ENCODE results near the gene CPAMD8.

The CPAMD8 gene

DNA sequence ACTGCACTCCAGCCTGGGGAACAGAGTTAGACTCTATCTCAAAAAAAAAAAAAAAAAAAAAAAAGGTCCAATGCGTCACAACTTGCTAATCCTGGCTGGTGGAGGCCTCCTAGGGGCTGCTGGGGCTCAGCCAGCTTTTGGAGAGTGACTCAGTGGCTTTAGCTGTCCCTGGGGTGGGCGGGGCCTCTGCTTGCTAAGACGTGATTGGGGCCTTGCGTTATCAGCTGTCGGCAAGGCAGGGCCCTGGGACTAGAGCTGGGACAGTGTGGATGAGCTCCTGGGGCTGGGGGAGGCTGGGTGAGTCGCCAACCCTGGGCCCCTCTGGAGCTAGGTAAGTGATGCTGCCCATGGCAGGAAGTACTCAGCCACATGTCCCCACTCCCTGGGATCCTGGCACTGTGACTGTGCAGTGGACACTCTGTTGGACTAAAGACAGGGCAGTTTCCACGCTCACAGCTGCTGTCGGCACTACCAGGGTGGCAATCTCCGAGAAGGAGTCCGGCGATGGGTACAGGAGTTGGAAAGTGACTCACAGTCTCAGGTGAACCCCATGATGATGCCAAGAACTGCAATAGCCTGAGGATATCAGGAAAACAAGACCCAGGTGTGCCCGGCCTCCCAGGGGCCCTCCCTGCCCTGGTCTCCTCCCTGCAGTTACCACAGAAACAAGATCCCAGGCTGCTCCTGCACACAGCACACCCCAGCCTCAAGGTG is 105.6 kb downstream of the CPAMD8 start:
- no peak for DNase-seq (ENCODE audit: low read depth, low spot score)

DNA sequence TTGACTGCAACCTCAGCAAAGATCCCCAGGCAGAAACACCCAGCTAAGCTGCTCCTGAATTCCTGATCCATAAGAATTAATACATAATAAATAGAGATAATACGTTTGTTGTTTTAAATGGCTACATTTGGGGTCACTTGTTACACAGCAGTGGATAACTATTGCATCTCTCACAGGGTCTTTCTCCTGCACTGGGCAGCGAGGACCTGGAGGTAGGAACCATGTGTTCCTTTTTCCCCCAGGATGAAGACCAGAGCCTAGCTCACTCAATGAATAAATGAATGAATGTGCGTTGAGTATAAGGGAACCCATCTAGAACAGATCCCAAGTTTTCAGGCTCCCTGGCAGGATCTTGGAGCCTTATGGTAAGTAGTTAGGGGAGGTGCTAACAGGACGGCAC is 107.1 kb downstream of the CPAMD8 start:
- DNase-seq (ENCODE audit: low read depth, low spot score), result no peak

DNA sequence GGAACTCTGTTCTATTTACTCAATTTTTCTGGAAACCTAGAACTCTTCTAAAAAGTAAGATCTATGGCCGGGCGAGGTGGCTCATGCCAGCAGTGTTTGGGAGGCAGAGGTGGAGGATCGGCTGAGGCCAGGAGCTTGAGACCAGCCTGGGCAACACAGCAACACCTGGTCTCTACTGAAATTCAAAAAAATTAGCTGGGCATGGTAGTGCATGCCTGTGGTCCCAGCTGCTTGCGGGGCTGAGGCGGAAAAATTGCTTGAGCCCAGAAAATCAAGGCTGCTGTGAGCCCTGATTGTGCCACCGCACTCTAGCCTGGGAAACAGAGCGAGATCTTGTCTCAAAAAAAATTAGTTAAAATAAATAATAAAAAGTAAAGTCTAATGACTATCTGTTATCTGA is 109.2 kb downstream of the CPAMD8 start:
- no peak for DNase-seq (ENCODE audit: low read depth, low spot score)

DNA sequence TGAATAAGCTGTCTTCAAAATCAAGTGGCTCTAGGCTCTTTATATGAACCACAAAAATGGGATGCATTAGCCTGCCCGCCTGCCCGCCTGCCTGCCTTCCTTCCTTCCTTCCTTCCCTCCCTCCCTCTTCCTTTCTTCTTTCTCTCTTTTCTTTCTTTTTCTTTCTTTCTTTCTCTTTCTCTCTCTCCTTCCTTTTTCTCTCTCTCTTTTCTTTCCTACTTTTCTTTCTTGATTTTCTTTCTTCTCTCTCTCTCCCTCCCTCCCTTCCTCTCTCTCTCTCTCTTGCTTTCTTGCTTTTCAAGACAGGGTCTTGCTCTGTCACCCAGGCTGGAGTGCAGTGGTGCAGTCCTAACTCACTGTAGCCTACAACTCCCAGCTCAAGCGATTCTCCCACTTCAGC is 110.9 kb downstream of the CPAMD8 start:
- no peak for DNase-seq (ENCODE audit: low read depth, low spot score)

DNA sequence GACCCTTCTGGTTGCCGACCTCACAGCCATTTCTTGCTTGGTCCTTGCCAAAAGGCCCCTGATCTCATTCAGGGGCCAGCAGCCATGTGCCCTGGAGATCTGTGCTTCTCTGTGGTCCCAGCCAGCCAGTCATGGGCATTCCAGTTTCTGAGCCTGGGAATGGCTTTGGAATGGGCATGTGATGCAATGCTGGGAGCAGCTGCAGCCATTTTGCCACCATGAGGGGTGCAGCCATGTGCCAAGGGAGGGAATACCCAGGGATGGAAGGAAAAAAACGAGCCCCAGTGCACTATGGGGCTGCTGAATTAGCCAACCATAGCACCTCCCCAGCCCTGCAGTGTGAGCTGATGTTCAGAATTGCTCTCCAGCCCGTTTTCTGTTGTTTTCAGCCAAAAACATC is 111.5 kb downstream of the CPAMD8 start:
- no peak for DNase-seq (ENCODE audit: low read depth, low spot score)

DNA sequence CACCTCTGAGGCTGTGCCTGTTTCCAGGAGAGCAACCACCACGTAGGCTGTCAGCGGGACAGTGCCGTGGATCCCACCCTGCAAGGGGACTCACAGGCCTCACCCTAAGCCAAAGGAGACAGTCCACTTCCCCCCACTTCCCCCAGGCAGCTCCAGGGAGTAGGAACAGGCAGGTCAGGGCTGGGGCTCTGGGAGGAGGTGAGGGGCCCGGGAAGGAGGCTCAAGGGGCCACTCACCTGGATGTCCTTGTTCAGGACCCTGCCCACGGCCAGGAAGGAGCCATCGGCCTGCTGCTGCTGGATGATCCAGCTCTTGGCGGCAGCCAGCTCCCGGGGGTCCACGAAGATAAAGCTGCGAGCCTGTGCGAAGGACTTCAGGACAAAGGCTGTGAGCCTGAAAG is 112.2 kb downstream of the CPAMD8 start:
- DNase-seq (ENCODE audit: low read depth, low spot score), result no peak

DNA sequence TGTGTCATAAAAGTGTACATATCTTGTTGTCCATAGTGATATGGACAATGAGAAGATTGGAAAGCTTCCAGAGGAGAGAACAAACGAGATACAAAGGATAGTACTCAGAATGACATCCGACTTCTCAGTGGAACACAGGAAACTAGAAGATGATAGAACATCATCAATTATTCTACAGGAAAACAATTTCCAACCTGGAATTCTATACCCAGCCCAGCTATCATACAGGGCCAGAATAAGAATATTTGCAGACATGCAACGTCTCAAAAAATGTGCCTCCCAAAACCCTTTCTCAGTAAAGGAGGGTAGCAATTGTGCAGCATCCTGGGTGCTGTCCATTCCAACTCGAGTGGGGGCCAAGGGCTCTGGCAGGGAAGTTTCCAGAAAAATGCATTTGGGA is 113.8 kb downstream of the CPAMD8 start:
- no peak for DNase-seq (ENCODE audit: low read depth, low spot score)

DNA sequence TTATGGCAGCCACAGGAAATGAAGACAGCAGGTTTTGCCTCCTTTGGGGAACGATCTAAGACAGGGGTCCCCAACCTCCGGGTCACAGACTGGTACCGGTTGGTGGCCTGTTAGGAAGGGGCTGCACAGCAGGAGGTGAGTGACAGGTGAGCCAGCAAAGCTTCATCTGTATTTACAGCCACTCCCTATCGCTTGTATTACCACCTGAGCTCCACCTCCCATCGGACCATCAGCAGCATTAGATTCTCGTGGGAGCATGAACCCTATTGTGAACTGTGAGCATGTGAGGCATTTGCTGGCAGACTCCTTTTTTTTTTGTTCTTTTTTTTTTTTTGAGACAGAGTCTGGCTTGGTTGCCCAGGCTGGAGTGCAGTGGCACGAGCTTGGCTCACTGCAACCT is 115.6 kb downstream of the CPAMD8 start:
- no peak for DNase-seq (ENCODE audit: low read depth, low spot score)

DNA sequence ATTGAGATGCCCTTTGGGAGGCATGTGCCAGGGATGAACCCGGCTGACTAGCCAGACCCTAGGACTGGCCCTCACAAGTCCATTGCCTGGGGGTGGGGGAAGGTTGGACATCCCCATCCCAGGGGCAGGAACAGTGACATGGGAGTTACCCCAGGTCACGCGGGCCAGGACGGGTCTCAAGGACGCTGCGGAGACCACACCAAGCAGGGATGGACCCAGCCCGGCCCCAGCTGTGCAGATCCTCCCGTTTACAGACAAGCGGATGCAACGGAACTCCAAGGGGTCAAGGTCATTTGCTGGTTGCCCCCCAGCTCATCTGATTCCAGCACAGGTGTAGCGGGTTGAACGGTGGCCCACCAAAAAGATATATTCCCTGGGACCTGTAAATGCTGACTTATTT is 117.9 kb downstream of the CPAMD8 start:
- DNase-seq (ENCODE audit: low read depth, low spot score), result no peak

DNA sequence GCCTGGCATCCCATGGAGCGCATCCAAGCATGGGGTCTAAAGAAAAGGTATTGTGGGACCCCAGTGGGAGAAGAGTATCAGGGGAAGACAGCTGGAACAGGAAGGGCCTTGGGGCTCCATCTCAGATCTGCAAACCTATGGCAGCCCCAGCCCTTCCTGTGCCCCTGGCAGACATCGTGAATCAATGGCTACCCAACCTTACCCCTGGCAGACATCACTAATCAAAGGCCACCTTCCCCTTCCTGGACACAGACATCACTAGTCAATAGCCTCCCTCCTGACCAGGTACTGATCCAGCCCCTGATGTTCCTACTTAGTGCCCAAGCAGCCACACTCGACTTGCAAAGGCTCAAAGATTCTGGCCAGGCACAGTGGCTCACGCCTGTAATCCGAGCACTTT is 122.0 kb downstream of the CPAMD8 start:
- DNase-seq (ENCODE audit: low read depth, low spot score), result no peak

DNA sequence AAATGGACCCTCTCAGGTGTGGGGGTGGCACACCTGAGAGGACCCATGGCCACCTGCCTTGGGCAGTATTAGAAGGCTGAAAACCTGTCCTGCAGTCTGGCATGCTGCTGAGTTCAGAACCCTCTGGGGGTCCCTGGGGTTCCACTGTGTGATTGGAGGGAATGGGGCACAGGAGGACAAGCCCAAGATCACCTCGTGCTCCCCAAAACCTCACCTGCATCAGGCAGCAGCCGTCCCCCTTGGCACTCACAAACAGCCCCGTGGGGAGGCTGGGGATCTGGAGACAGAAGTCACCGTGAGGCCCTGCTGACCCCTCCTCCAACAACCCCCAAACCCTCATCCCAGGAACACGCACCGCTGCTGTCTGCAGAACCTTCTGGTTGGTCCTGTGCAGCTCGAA is 123.3 kb downstream of the CPAMD8 start:
- no peak for DNase-seq (ENCODE audit: low read depth, low spot score)

DNA sequence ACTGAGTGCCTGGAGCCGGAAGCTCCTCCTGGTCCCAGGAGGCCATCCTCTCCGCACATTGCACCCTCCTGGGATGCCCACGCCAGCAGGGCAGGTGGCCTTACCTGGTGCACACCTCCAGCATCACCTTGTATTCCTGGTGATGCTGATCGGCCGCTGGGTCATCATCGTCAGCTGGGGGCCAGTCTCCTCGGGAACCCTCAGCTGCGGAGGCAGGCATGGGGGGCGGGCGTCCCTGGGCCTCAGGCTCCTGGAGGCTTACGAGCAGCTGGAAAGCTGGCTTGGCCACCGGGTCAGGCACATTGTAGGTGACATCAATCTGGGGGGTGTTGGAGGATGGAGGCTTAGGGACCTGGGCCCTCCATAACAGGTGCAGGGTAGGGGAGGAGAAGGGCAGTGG is 124.1 kb downstream of the CPAMD8 start:
- DNase-seq (ENCODE audit: low read depth, low spot score), result no peak

DNA sequence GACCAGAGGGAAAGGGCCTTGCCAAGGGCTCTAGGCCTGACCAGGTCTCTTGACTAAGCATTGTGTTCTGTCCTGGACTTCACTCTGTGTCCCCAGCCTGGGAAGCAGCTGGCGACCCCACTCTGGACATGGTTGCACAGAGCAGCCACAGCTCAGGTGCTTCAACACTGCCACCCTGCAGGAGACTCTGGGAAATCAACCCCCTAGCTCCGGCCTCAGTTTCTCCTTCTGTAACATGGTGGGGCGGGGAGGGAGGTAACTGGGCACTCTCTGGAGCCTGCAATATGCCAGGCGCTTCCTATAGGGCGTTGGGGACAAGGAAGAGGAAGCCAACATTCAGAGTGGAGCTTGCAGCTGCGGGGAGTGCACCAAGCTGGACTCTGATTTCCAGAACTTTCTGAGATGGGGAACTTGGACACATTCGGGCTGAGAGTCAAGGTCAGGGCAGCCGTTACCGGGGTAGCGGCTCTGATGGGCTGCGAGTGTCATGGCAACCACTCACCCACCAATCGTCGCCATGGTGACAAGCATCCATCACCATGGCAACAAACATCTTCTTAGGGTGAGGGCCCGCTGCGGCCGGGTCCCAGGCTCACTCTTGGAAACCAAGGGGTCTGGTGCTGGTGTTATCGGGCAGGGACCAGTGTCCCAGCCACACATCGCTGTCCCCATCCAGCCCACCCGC is 125.0 kb downstream of the CPAMD8 start:
- DNase-seq (ENCODE audit: low read depth, low spot score), result no peak

DNA sequence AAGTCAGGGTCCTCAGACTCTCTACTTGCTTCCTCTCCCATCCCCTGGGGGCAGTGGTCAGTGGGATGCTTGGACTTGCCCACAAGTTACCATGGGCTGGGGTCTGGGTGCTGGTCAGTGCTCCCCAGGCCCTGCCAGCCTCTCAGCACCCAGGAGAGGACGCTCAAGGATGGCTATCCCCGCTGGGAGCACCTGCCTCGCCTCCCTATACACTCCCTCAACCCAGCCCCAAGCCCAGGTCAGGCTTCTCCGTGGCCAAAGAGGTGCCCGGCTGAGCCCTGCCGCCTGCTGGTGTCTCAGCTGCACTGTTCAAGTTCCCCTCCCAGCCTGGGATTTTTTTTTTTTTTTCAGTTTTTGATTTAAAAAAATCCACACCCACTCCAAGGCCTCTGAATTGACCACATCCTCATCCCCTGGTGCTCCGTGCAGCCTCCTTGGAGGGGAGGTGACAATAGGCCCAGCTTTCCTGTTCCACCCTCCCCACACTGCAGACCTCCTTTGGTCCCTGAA is 127.0 kb downstream of the CPAMD8 start:
- DNase-seq (ENCODE audit: low read depth, low spot score), result no peak

DNA sequence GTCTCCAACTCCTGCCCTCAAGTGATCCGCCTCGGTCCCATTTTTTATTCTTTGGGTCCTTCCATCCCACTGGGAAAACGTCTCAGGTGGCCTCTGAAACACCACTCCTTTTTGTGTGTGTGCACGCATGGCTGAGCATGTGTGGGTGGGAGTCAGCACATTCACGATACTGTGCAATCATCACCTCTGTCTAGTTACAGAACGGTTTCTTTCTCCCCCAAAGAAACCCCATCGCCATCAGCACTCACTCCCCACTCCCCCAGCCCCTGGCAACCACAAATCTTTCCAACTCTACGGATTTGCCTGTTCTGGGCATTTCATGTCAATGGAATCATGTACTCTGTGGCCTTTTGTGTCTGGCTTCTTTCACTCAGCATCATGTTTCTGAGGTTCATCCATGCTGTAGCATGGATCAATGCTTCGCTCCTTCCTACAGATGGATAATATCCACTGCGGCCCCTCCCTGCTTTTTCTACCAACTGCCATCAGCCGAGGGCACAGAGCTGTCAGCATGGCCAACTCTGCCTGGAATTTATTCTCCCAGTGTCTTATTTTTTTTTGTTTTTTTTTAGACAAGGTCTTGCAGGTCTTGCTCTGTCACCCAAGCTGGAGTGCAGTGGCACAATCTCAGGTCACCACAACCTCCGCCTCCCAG is 128.1 kb downstream of the CPAMD8 start:
- no peak for DNase-seq (ENCODE audit: low read depth, low spot score)

DNA sequence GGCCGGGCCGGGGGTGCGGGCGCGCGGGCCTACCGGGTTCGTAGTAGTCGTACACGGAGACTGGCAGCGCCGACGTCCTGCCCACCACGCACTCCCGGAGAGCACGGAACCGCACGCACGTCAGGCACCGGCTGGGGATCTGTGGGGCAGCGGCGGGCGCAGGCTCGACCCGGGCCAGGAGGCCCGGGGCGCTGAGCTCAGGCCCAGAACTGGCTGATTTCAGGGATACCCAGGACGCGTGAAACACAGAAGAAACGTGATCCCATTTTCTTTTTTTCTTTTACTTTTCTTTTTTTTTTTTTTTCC is 128.8 kb downstream of the CPAMD8 start:
- DNase-seq (ENCODE audit: low read depth, low spot score), result no peak

DNA sequence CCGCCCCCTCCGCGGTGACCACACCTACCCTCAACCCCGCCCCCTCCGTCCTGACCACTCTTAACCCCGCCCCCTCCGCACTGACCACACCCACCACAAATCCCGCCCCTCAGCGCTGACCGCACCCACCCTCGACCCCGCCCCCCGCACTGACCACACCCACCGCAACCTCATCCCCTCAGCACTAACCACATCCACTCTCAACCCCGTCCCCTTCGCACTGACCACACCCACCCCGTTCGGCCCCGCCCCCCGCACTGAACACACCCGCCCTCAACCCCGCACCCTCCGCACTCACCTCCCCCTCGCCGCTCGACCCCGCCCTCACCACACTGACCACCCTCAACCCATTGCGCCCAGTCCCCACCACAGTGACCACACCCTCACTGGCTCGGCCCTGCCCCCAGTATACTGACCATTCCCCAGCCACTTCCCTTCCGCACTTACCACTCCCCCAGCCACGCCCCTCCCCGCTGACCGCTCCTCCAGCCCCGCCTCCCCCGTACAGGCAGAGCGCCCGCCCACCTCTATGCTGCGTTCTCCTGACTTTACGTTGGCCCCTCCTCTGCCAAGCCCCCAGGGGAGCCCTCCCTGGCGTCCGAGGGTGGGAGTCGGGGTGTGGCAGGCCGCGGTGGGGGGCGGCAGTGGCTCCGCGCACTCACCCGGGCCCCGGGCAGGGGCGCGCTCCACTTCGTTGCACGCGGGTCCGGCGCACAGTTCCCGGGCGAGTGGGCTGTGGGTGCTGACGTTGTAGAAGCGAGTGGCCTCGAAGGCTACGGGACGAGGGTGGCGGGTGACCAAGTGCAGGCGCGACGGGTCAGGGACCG is 129.4 kb downstream of the CPAMD8 start:
- peak; percentile 63 for DNase-seq (ENCODE audit: low read depth, low spot score)

DNA sequence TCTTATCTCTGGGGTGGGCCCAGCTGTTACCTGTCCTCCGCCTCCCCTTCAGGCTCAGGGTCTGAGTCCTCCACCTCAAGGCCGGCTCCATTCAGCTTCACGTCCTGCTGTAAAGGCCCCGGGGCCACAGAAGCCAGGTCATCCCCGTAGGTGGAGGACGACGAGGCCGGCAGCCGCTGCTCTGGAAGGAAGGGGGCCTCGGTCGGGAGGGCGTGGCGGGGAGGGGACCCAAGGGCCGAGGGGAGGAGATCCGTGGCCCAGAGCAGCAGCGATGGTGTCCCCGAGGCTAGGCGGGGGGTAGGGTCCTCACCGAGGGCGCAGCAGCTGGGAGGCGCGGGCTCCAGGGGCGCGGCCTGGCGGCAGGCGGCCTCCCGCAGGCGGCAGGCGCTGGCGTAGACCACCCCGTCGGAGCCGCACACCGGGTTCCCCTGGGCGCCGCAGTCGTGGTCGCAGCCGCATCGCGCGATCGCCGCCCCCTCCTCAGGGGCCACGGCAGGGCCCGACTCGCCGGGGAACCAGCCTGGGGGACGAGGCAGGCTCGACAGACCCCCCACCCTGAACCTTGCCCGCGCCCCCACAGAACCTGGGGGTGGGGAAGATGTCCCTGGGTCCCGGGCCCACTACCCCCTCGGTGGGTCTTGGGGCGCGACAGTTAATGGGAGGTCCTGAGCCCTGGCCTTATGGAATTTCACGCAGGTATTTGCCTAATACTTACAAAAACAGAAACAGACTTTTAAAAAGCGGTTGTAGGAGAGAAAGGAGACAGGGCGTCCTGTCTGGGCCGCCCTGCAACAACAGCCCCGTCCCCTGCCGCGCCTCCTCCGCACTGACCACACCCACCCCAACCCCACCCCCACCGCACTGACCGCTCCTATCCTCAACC is 130.2 kb downstream of the CPAMD8 start:
- DNase-seq (ENCODE audit: low read depth, low spot score), result no peak

DNA sequence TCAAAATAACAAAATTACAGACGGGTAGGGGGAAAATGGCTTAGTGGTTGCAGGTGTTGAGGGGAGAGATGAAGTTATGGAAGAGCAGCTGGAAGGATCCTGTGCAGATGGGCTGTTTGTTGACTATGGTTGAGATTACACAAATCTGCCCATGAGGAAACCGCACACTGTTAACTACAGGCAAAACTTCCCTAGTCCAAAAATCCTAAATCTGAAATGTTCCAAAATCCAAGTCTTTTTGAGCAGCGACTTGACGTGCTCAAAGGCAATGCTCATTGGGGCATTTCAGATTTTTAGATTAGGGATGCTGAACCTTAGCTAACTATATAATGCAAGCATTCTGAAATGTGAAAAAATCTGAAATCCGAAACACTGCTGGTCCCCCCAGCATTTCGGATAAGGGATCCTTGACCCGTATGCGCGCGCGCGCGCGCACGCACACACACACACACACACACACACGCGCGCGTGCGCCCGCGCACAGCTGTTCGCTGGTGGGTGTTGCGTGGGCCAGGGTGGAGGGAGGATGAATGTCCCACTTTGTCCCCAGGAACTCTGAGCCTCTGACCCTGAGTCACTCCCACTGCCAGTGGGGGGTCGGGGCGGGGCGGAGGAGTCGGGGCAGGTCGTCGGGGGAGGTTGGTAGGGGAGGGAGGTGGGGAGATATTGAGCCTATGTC is 131.0 kb downstream of the CPAMD8 start:
- DNase-seq (ENCODE audit: low read depth, low spot score), result no peak

DNA sequence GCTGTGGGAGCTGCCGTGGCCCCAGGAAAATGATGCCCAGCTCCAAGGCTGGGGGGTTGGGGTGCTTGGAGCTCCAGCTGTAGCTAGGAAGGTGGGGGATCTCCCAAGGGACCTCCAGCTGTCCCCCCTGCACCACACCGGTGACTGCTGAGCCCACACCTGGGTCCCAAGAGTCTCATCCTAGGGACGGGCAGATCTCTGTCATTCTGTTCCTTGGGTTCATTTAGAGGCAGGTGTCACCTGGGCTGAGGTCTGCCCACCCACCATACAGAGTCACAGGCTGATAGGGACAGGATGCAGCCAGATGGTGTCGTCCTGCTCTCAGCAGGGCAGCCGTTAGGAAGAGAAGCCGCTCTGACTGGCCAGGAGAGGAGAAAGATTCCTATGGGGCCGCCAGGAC is 132.5 kb downstream of the CPAMD8 start:
- no peak for DNase-seq (ENCODE audit: low read depth, low spot score)

DNA sequence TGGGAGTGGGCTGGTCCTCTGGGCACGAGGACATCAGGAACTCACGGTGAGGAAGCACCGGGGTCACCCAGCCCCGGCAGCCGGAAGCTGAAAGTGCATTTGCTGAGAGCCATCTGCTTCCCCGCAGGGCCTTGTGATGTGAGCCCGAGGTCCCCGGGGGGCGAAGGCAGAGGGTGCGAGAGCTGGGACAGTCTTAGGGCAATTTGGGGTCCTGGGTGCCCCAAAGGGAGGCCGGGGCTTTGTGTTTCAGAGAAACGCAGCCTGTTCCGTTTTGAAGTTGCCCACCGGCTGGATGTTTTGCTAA is 133.0 kb downstream of the CPAMD8 start:
- no peak for DNase-seq (ENCODE audit: low read depth, low spot score)

Measured in iPS DF 19.7 (cell line).